Heart right ventricle (tissue), 16 donors: ENCODE data around the gene CIZ1. TPM values are rescaled to one million over a fixed set of nuclear protein-coding genes. Genes with fewer than 3 reads are reported as not detected.

Experiments used
- ATAC-seq, 8 donors: fragments of 200-7000 bp; cut with Tn5 transposase; one replicate each; pipeline ENCODE4 v1.9.1; 2020; ENCODE audit warnings: mild to moderate bottlenecking in 8 of 8, moderate library complexity in 8 of 8, moderate number of reproducible peaks in 1 of 8
- DNase-seq, 2 donors: peaks; one replicate each; pipeline ENCODE4 v3.0.0-alpha.2; 2020
- H3K27ac ChIP-seq, 10 donors: fragments of 200-600 bp; sonication (generic) in 2 of 10; one replicate each; pipeline versions ENCODE4 v1.5.0 to v1.8.0; 2020 to 2022; ENCODE audit warnings: mild to moderate bottlenecking in 3 of 10
- H3K27me3 ChIP-seq, 7 donors: fragments of 200-600 bp; one replicate each; pipeline ENCODE4 v1.8.0; 2021 to 2022; ENCODE audit warnings: mild to moderate bottlenecking in 2 of 7
- H3K36me3 ChIP-seq, 9 donors: fragments of 200-600 bp; sonication (generic) in 1 of 9; one replicate each; pipeline versions ENCODE4 v1.5.0 to v1.8.0; 2020 to 2022; ENCODE audit warnings: mild to moderate bottlenecking in 2 of 9
- H3K4me1 ChIP-seq, 9 donors: fragments of 200-600 bp; sonication (generic) in 1 of 9; one replicate each; pipeline versions ENCODE4 v1.5.0 to v1.8.0; 2020 to 2022; ENCODE audit warnings: mild to moderate bottlenecking in 4 of 9
- H3K4me3 ChIP-seq, 10 donors: fragments of 200-600 bp; sonication (generic) in 2 of 10; one replicate each; pipeline versions ENCODE4 v1.5.0 to v1.8.0; 2020 to 2022; ENCODE audit warnings: mild to moderate bottlenecking in 7 of 10, moderate library complexity in 2 of 10
- H3K9me3 ChIP-seq, 11 donors: fragments of 200-600 bp in 10 of 11; sonication (generic) in 2 of 11; one replicate each; pipeline versions ENCODE4 v1.5.0 to v1.8.0; 2013 to 2022; ENCODE audit warnings: mild to moderate bottlenecking in 2 of 11, control low read depth in 1 of 11, moderate library complexity in 1 of 11
- WGBS, 2 donors: extraction: QIAGEN DNeasy Blood & Tissue Kit; methylation state at CpG; one replicate each; pipeline ENCODE4 v1.1.7; 2013; ENCODE audit warnings: inconsistent platforms in 1 of 2; 5-methylcytosine and 5-hydroxymethylcytosine counted together
- intact Hi-C, 10 donors: fragments of 100-400 bp; cut with DNase I; formaldehyde crosslinking; loops; one replicate each; pipeline versions ENCODE4 v1.11.1 to v1.14.2; 2022
- polyA plus RNA-seq, 2 donors: library from polyadenylated mRNA; stranded (reverse); fragments of 200-250 nt; gene quantifications; one replicate each; pipeline ENCODE4 v1.2.3, GENCODE V29; 2013
- total RNA-seq, 10 donors: library from RNA; stranded (reverse); fragmentation: NEBNext Ultra II Directional in 3 of 10; extraction: Animal tissue kit (Norgen Biotek cat#: 25700) in 3 of 10; gene quantifications; one replicate each; pipeline versions ENCODE4 v1.2.1 to v1.2.4, GENCODE V29; 2021 to 2023
- TF ChIP-seq, protein P1 (sequence below), 9 donors: fragments of 200-600 bp; sonication (generic) in 2 of 9; IDR thresholded peaks; one replicate each; pipeline versions ENCODE4 v1.5.0 to v1.8.0; 2021 to 2022; ENCODE audit warnings: antibody characterized with exemption in 9 of 9, mild to moderate bottlenecking in 5 of 9, moderate library complexity in 1 of 9
- donor health status: Arrhythmogenic right ventricular cardiomyopathy.
- donor health status: ischemic (EF 13 %, LVEDD 7.1; RV severe dilation, severe dysfunction).
- donor health status: healthy with polysubstance abuse.
- donor health status: DM: no; HTN: yes; CAD: no.
- donor health status: DM: no; HTN: no; CAD: no.
- donor health status: ischemic (EF 25% LVEDD 6.9; RV normal size, moderate dysfunction).
- donor health status: ischemic (EF 25% LVEDD 5.7; RV mildly dilated, moderate dysfunction).
- donor health status: healthy.
- donor health status: DM: yes; HTN: yes; CAD: no.
- donor health status: Ischemic cardiomyopathy.
- donor health status: ischemic (EF 35%, LVEDD 5.7; RV mildly dilated, moderate dysfunction).
- donor health status: nonischemic (EF 11% LVEDD 7.7; RV severe dilation, severe dysfunction).
- donor health status: DM: yes; HTN: yes; CAD: no.
- donor health status: PGD.
- donor health status: ischemic (EF 29% LVEDD 5.4; RV normal size, mild dysfunction).
- donor health status: nonischemic (EF 23%, LVEDD 6.1; RV moderate dilation, normal function).

Gene CIZ1
- total and polyA plus RNA-seq, 12 donors, result 39.7 to 96.0 (median 75.0) TPM

GRCh38 chr9:128153060-128153946 is 38.1 kb downstream of the CIZ1 start:
- H3K9me3 ChIP-seq, result no peaks in the 10 kb centered on the region
- H3K36me3 ChIP-seq, result no peaks in the 10 kb centered on the region
- H3K27me3 ChIP-seq, result no peaks in the 10 kb centered on the region
- no peak overlapping the region for H3K4me3 ChIP-seq
- DNase-seq, result peak in 1 of 2 donors; percentile 7
- no peak overlapping the region for H3K27ac ChIP-seq
- TF ChIP-seq, protein P1, sequence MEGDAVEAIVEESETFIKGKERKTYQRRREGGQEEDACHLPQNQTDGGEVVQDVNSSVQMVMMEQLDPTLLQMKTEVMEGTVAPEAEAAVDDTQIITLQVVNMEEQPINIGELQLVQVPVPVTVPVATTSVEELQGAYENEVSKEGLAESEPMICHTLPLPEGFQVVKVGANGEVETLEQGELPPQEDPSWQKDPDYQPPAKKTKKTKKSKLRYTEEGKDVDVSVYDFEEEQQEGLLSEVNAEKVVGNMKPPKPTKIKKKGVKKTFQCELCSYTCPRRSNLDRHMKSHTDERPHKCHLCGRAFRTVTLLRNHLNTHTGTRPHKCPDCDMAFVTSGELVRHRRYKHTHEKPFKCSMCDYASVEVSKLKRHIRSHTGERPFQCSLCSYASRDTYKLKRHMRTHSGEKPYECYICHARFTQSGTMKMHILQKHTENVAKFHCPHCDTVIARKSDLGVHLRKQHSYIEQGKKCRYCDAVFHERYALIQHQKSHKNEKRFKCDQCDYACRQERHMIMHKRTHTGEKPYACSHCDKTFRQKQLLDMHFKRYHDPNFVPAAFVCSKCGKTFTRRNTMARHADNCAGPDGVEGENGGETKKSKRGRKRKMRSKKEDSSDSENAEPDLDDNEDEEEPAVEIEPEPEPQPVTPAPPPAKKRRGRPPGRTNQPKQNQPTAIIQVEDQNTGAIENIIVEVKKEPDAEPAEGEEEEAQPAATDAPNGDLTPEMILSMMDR (IDR thresholded peaks at IDR 0.05), result no peak
- 86% methylated on average over 26 of the region's 26 CpGs for WGBS, 2 donors
- ATAC-seq, result no peak
- peaks cover 5 to 25% (median 10%) of the 10 kb centered on the region in 9 donors for H3K4me1 ChIP-seq
- intact Hi-C loops, result no loop called here

GRCh38 chr9:128152133-128153059 is 39.0 kb downstream of the CIZ1 start:
- no peak for ATAC-seq
- WGBS, 2 donors, result 94% methylated on average over 13 of the region's 13 CpGs
- TF ChIP-seq, protein P1 (IDR thresholded peaks at IDR 0.05), result no peak
- Histone ChIP-seq H3K9me3 (no peaks in the 10 kb centered on the region), H3K4me3 (no peak overlapping the region), H3K4me1 (peaks cover 5 to 25% (median 10%) of the 10 kb centered on the region in 9 donors), H3K27ac (no peak overlapping the region), H3K27me3 (no peaks in the 10 kb centered on the region), H3K36me3 (no peaks in the 10 kb centered on the region)
- peak in 1 of 2 donors; percentile 4 for DNase-seq
- intact Hi-C loops, result no loop called here

GRCh38 chr9:128151309-128152132 is 39.9 kb downstream of the CIZ1 start:
- TF ChIP-seq, protein P1 (IDR thresholded peaks at IDR 0.05), result no peak
- Histone ChIP-seq H3K27me3 (no peaks in the 10 kb centered on the region), H3K36me3 (no peaks in the 10 kb centered on the region), H3K27ac (no peak overlapping the region), H3K4me3 (no peak overlapping the region), H3K9me3 (no peaks in the 10 kb centered on the region), H3K4me1 (peaks cover 5 to 25% (median 10%) of the 10 kb centered on the region in 9 donors)
- DNase-seq, result peak in 1 of 2 donors; percentile 9
- ATAC-seq, result no peak
- WGBS, 2 donors, result 91 to 93% methylated on average over 17 to 18 of the region's 18 CpGs
- intact Hi-C loops, result no loop called here
